Gastroesophageal sphincter (tissue), 4 donors: ENCODE data around the gene GAL3ST1. TPM values are rescaled to one million over a fixed set of nuclear protein-coding genes. Genes with fewer than 3 reads are reported as not detected.
A peak's percentile ranks its signal among the peaks of the same experiment; 100 is the strongest.

Experiments
- ATAC-seq: fragments of 150-250 bp; one replicate; pipeline ENCODE4 v1.9.1; 2016; ENCODE audit warnings: mild to moderate bottlenecking, moderate library complexity
- H3K27ac ChIP-seq, 4 donors: fragments of 200-600 bp; sonication (generic) in 3 of 4; 1 replicate in 3 of 4; 2 replicates in 1 of 4; pipeline ENCODE4 v1.5.1; 2016 to 2019
- H3K27me3 ChIP-seq: fragments of 200-600 bp; sonication (generic); one replicate; pipeline ENCODE4 v1.5.1; 2019
- H3K36me3 ChIP-seq, 2 donors: fragments of 200-600 bp; sonication (generic); one replicate each; pipeline ENCODE4 v1.5.1; 2019; ENCODE audit warnings: control low read depth in 1 of 2
- H3K4me1 ChIP-seq, 3 donors: fragments of 200-600 bp; sonication (generic); 1 replicate in 2 of 3; 2 replicates in 1 of 3; pipeline ENCODE4 v1.5.1; 2016 to 2019; ENCODE audit warnings: control low read depth in 2 of 3
- H3K4me3 ChIP-seq, 2 donors: fragments of 200-600 bp; sonication (generic); one replicate each; pipeline ENCODE4 v1.5.1; 2019; ENCODE audit warnings: mild to moderate bottlenecking in 1 of 2, moderate library complexity in 1 of 2
- H3K9me3 ChIP-seq, 3 donors: fragments of 200-600 bp; sonication (generic); one replicate each; pipeline ENCODE4 v1.5.1; 2017 to 2019; ENCODE audit warnings: control low read depth in 2 of 3
- CTCF ChIP-seq, 4 experiments: fragments of 200-600 bp in 2 of 4; fragments of 450-650 bp in 2 of 4; sonication (generic) in 1 of 4; IDR thresholded peaks; one replicate each; pipeline ENCODE4 v1.5.1; 2017 to 2019; ENCODE audit warnings: antibody characterized with exemption in 4 of 4, mild to moderate bottlenecking in 2 of 4, moderate library complexity in 2 of 4
- EP300 ChIP-seq: sonication (generic); formaldehyde crosslinking; IDR thresholded peaks from one replicate; pipeline ENCODE4 v1.6.1; 2017; ENCODE audit warnings: antibody characterized with exemption, mild to moderate bottlenecking
- POLR2A ChIP-seq, 2 donors: fragments of 450-650 bp; IDR thresholded peaks; one replicate each; pipeline ENCODE4 v1.6.1; 2017; ENCODE audit warnings: antibody characterized with exemption in 2 of 2, mild to moderate bottlenecking in 2 of 2, moderate library complexity in 1 of 2
- POLR2AphosphoS5 ChIP-seq: sonication (generic); formaldehyde crosslinking; IDR thresholded peaks from one replicate; pipeline ENCODE4 v1.6.1; 2017; ENCODE audit warnings: antibody characterized with exemption
- WGBS, 2 donors: methylation state at CpG; one replicate each; pipeline ENCODE4 v1.1.5; 2018; ENCODE audit warnings: low coverage in 1 of 2; 5-methylcytosine and 5-hydroxymethylcytosine counted together
- total RNA-seq, 4 donors: library from RNA; depleted of rRNA; stranded (reverse); fragments of >200 nt; gene quantifications; one replicate each; pipeline ENCODE4 v1.1.0, GENCODE V29; 2016

GAL3ST1 gene
- total RNA-seq, 4 donors from 2014 or later, result 0.54 to 3.0 (median 3.0) TPM

GRCh38 chr22:30614268-30614667 is 39.8 kb upstream of the GAL3ST1 start:
- Histone ChIP-seq H3K9me3 (no peaks in the 10 kb centered on the region), H3K4me3 (no peak overlapping the region), H3K4me1 (peaks cover 0 to 10% (median 5%) of the 10 kb centered on the region in 3 donors), H3K27ac (no peak overlapping the region), H3K36me3 (peaks cover 0 to 86% of the 10 kb centered on the region in 2 donors), H3K27me3 (no peaks in the 10 kb centered on the region)
- WGBS, 2 donors, result no CpG with 5 or more reads among the region's 7 CpGs
- TF ChIP-seq EP300 (no peak), CTCF (IDR thresholded peaks at IDR 0.05) (no peak), POLR2AphosphoS5 (no peak), POLR2A (IDR thresholded peaks at IDR 0.05) (no peak)
- no peak for ATAC-seq

- WGBS, 2 donors, result 96 to 100% methylated on average over 3 to 5 of the region's 8 CpGs
- H3K36me3 ChIP-seq, result peaks cover 0 to 72% of the 10 kb centered on the region in 2 donors
- H3K27me3 ChIP-seq, result no peaks in the 10 kb centered on the region
- no peak overlapping the region for H3K4me3 ChIP-seq
- no peak for TF ChIP-seq CTCF (IDR thresholded peaks at IDR 0.05)
- no peak for TF ChIP-seq POLR2A (IDR thresholded peaks at IDR 0.05)
- no peak for TF ChIP-seq POLR2AphosphoS5
- H3K27ac ChIP-seq, result no peak overlapping the region
- H3K4me1 ChIP-seq, result peaks cover 0 to 25% (median 16%) of the 10 kb centered on the region in 3 donors
- no peak for ATAC-seq
- no peaks in the 10 kb centered on the region for H3K9me3 ChIP-seq
Observed at GRCh38 chr22:30612789-30613188, 38.3 kb upstream of the GAL3ST1 start.

GRCh38 chr22:30611197-30611596 is 36.7 kb upstream of the GAL3ST1 start:
- H3K4me3 ChIP-seq, result no peak overlapping the region
- H3K27ac ChIP-seq, result no peak overlapping the region
- peaks cover 0 to 39% (median 23%) of the 10 kb centered on the region in 3 donors for H3K4me1 ChIP-seq
- H3K36me3 ChIP-seq, result peaks cover 0 to 56% of the 10 kb centered on the region in 2 donors
- no peaks in the 10 kb centered on the region for H3K27me3 ChIP-seq
- TF ChIP-seq POLR2A (IDR thresholded peaks at IDR 0.05), result no peak
- no peak for TF ChIP-seq EP300
- TF ChIP-seq CTCF (IDR thresholded peaks at IDR 0.05), result no peak
- no peak for TF ChIP-seq POLR2AphosphoS5
- no peaks in the 10 kb centered on the region for H3K9me3 ChIP-seq
- 97 to 100% methylated on average over 1 to 3 of the region's 3 CpGs for WGBS, 2 donors
- ATAC-seq, result no peak

- no peak for TF ChIP-seq POLR2A (IDR thresholded peaks at IDR 0.05)
- no peak for TF ChIP-seq EP300
- no peak for TF ChIP-seq POLR2AphosphoS5
- no peak for TF ChIP-seq CTCF (IDR thresholded peaks at IDR 0.05)
- ATAC-seq, result no peak
- Histone ChIP-seq H3K4me3 (no peak overlapping the region), H3K36me3 (peaks cover 0 to 47% of the 10 kb centered on the region in 2 donors), H3K9me3 (no peaks in the 10 kb centered on the region), H3K4me1 (peaks cover 0 to 48% (median 29%) of the 10 kb centered on the region in 3 donors), H3K27me3 (no peaks in the 10 kb centered on the region), H3K27ac (no peak overlapping the region)
- 73 to 75% methylated on average over 6 of the region's 7 CpGs for WGBS, 2 donors
Observed at GRCh38 chr22:30610299-30610698, 35.8 kb upstream of the GAL3ST1 start.

- no peaks in the 10 kb centered on the region for H3K27me3 ChIP-seq
- 63 to 88% methylated on average over 6 to 12 of the region's 17 CpGs for WGBS, 2 donors
- H3K4me3 ChIP-seq, result peak overlapping the region in 1 of 2 donors; percentile 19
- no peaks in the 10 kb centered on the region for H3K9me3 ChIP-seq
- peaks cover 0 to 40% of the 10 kb centered on the region in 2 donors for H3K36me3 ChIP-seq
- TF ChIP-seq POLR2AphosphoS5 (no peak), EP300 (no peak), CTCF (IDR thresholded peaks at IDR 0.05) (no peak), POLR2A (IDR thresholded peaks at IDR 0.05) (no peak)
- H3K4me1 ChIP-seq, result peaks cover 0 to 52% (median 29%) of the 10 kb centered on the region in 3 donors
- peak; percentile 65 for ATAC-seq
- peak overlapping the region in 3 of 4 donors; percentile 41 to 78 (median 50) for H3K27ac ChIP-seq
Observed at GRCh38 chr22:30609260-30610185, 35.1 kb upstream of the GAL3ST1 start.
